H1 (cell line): ENCODE measurements around the gene CCNY.

Experiments
- ATF2 ChIP-seq: IDR thresholded peaks from 2 replicates; pipeline ENCODE4 v1.6.1; 2012; ENCODE audit warnings: low read length, inconsistent platforms
- CTCF ChIP-seq, 3 experiments: IDR thresholded peaks; 1 replicate in 2 of 3; 2 replicates in 1 of 3; pipeline versions ENCODE4 v1.5.1 to v1.6.1; 2011; ENCODE audit warnings: low read length in 3 of 3, mild to moderate bottlenecking in 3 of 3, inconsistent platforms in 2 of 3, low read depth in 1 of 3, moderate library complexity in 1 of 3; ENCODE audit not compliant: insufficient read depth in 1 of 3; ENCODE audit errors: control extremely low read depth in 1 of 3
- EP300 ChIP-seq, 2 experiments: IDR thresholded peaks; 1 replicate in 1 of 2; 2 replicates in 1 of 2; pipeline ENCODE4 v1.6.1; 2011 to 2012; ENCODE audit warnings: low read depth in 2 of 2, low read length in 2 of 2, mild to moderate bottlenecking in 2 of 2, borderline replicate concordance in 1 of 2, inconsistent platforms in 1 of 2, moderate library complexity in 1 of 2
- EZH2 ChIP-seq: fragments of 200-600 bp; sonication (generic); IDR thresholded peaks from 2 replicates; pipeline ENCODE4 v1.7.1; 2012; ENCODE audit warnings: low read depth, mild to moderate bottlenecking, moderate library complexity, low read length, inconsistent platforms; ENCODE audit not compliant: severe bottlenecking
- MAFK ChIP-seq: IDR thresholded peaks from 2 replicates; pipeline ENCODE4 v1.6.1; 2012; ENCODE audit warnings: low read depth, mild to moderate bottlenecking, improper control_type of control experiment, low read length
- NRF1 ChIP-seq: IDR thresholded peaks from 2 replicates; pipeline ENCODE4 v1.6.1; 2011; ENCODE audit warnings: mild to moderate bottlenecking, low read depth, low read length, improper control_type of control experiment
- POLR2A ChIP-seq, 2 experiments: IDR thresholded peaks; 1 replicate in 1 of 2; 2 replicates in 1 of 2; pipeline ENCODE4 v1.6.1; 2011; ENCODE audit warnings: low read depth in 2 of 2, low read length in 2 of 2, mild to moderate bottlenecking in 2 of 2; ENCODE audit errors: control extremely low read depth in 1 of 2
- POLR2AphosphoS5 ChIP-seq: IDR thresholded peaks from 2 replicates; pipeline ENCODE4 v1.6.1; 2011; ENCODE audit warnings: low read depth, low read length
- SAP30 ChIP-seq: fragments of 300-600 bp; sonication (generic); IDR thresholded peaks from 2 replicates; pipeline ENCODE4 v1.7.1; 2012; ENCODE audit warnings: low read length, moderate library complexity, mild to moderate bottlenecking, inconsistent platforms; ENCODE audit not compliant: insufficient read depth, insufficient replicate concordance
- SP2 ChIP-seq: IDR thresholded peaks from 2 replicates; pipeline ENCODE4 v1.6.1; 2012; ENCODE audit warnings: mild to moderate bottlenecking, low read length, inconsistent platforms
- TAF1 ChIP-seq: IDR thresholded peaks from 2 replicates; pipeline ENCODE4 v1.6.1; 2011; ENCODE audit warnings: mild to moderate bottlenecking, low read depth, low read length
- YY1 ChIP-seq: IDR thresholded peaks from 2 replicates; pipeline ENCODE4 v1.6.1; 2011; ENCODE audit warnings: low read depth, mild to moderate bottlenecking, low read length
- ZNF274 ChIP-seq: IDR thresholded peaks from 2 replicates; pipeline ENCODE4 v1.7.0; 2012; ENCODE audit warnings: low read length, borderline replicate concordance; ENCODE audit errors: extremely low read depth

GRCh38 chr10:35391153-35391953 lies 55.0 kb downstream of the CCNY start:
- TF ChIP-seq SP2 = no peak
- TF ChIP-seq MAFK = no peak
- no peak for TF ChIP-seq CTCF (IDR thresholded peaks at IDR 0.05; ENCODE audit: control extremely low read depth in 1 of 3, insufficient read depth in 1 of 3, low read depth in 1 of 3, low read length in 3 of 3)
- no peak for TF ChIP-seq ZNF274
- no peak for TF ChIP-seq POLR2AphosphoS5
- TF ChIP-seq ATF2 = no peak
- TF ChIP-seq NRF1 = no peak
- no peak for TF ChIP-seq POLR2A (IDR thresholded peaks at IDR 0.05; ENCODE audit: control extremely low read depth in 1 of 2, low read depth in 2 of 2, low read length in 2 of 2)
- TF ChIP-seq EP300 (IDR thresholded peaks at IDR 0.05; ENCODE audit: borderline replicate concordance in 1 of 2, low read depth in 2 of 2, low read length in 2 of 2) = no peak
- no peak for TF ChIP-seq SAP30
- no peak for TF ChIP-seq TAF1
- no peak for TF ChIP-seq YY1
- TF ChIP-seq EZH2 = no peak
